ENCODE results near the gene POLE3.
A peak's percentile ranks its signal among the peaks of the same experiment; 100 is the strongest.
"Not testable (repeated sequence)": the region's sequence is repeated elsewhere in the genome, so short reads cannot be mapped to it uniquely, and the experiment has no call there.

POLE3 gene

GRCh38 chr9:113410207-113410864, at the start of gene POLE3, which contains the start of gene C9orf43:
POLE3 (minus strand) TSS chr9:113410675; CDS start chr9:113410293, 382 bp downstream.
C9orf43 (plus strand) TSS chr9:113410747; CDS start chr9:113413494, 2,747 bp downstream.
- peak; percentile 93 to 95 for DNase-seq (ENCODE audit: extremely low read depth in 1 of 2, low read depth in 1 of 2)

- DNase-seq (ENCODE audit: extremely low read depth in 1 of 2, low read depth in 1 of 2) = no peak
Observed at GRCh38 chr9:113456235-113456634, 45.8 kb upstream of the POLE3 start.

DNA sequence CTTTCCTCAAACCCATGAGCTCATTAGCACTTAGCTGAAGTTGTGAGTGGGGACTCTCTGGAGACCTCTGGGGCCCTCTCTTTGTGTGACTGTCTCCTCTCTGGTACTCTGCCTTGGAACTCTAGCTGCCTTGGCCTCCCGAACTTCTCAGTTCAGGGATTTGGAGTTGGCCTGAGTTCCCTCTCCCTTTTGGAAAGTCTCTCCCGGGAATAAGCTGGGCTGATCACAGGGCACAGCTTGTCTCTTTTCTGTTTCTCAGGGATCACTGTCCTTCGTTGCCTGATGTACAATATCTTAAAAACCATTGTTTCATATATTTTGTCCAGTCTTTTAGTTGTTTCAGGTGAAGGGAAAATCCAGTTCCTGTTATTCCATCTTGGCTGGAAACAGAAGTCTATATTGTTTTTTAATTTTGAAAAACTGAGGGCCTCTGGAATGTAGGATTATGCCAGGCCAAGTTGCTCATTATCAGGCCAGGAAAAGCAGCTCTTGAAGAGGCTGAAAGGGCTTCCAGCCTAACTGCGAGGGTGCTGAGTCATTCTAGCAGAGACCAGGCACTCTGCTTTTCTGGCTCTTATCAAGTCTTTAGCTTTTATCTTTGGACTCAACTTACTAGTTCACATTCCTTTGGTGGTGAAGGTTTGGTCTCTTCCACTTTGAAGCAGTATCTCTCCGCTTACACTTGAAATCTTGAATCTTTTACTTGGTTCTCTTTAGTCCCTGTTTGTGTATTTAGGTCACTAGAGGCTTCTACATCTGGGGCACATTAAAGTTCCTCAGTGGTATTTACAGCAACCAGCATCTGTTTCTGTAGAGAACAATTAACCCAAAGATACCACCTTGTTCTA, 44.7 kb upstream of the POLE3 start:
- no peak for DNase-seq (ENCODE audit: extremely low read depth in 1 of 2, low read depth in 1 of 2)

DNA sequence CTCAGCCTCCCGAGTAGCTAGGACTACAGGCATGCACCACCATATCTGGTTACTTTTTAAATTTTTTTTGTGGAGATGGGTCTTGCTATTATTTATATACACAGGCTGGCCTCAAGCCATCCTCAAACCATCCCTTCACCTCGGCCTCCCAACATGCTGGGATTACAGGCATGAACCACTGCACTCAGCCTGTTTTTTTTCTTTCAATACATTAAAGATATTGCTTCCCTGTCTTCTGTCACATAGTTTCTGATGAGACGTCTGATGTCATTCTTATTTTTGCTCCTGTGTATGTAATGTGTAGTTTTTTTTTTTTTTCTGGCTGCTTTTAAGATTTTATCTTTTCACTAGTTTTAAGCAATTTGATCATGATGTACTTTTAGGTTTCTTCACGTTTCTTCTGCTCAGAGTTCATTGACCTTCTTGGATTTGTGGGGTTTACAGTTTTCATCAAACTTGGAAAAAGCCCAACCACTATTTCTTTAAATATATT, 41.7 kb upstream of the POLE3 start:
- no peak for DNase-seq (ENCODE audit: extremely low read depth in 1 of 2, low read depth in 1 of 2)

DNA sequence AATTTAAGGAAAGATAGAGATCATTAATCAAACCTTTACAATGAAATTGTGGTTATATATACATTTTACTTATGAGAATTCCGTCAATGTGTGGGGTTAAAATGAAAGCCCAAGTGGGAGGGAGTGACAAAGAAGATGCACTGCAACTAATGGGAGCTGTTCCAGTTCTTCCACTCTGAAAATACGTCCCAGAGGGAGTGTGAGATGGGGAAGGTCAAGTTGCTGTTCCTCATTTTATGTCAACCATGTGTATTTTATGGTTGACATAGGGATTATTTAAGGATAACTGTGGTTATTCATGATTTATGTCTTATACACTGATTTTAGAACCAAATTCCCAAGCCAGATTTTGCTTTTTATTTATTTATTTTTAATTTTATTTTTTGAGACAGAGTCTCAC, 38.9 kb upstream of the POLE3 start:
- no peak for DNase-seq (ENCODE audit: extremely low read depth in 1 of 2, low read depth in 1 of 2)

DNA sequence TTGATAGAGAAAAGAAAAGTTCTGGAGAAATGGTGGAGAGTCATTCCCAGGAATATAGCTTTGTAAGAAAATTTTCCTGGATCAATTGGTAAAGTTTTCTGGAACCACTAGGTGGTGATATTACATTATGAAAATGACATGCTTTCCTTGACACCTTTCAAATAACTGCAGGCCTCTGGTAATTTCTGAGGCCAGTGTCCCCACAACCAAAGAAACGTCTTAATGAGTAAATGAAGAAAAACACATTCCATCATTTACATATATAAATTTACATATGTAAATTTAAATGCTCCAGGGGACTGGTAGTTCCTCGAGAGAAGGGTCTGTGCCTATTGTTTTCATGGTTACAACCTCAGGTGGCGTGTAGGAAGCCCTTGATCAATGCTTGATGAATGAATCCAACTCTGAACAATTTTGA, 35.9 kb upstream of the POLE3 start:
- DNase-seq (ENCODE audit: extremely low read depth in 1 of 2, low read depth in 1 of 2) = no peak

DNA sequence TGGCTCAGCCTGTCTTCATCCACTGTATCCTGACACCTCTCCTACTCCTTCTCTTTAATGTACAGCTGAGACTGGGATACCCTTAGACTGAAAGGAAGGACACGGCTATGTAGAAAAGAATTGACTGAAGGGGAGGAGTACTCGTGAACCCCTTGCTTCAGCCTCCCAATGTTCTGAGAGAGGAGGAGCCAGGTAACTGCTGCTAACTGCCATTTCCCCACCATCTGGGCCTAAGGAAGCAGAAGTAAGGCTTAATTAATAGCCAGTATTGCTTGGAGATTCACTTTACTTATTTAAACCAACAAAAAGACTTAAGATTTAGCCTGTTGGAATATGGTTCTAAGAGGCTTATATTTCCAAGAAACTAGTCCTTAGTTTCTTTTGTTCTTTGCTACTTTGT, 34.3 kb upstream of the POLE3 start:
- no peak for DNase-seq (ENCODE audit: extremely low read depth in 1 of 2, low read depth in 1 of 2)

DNA sequence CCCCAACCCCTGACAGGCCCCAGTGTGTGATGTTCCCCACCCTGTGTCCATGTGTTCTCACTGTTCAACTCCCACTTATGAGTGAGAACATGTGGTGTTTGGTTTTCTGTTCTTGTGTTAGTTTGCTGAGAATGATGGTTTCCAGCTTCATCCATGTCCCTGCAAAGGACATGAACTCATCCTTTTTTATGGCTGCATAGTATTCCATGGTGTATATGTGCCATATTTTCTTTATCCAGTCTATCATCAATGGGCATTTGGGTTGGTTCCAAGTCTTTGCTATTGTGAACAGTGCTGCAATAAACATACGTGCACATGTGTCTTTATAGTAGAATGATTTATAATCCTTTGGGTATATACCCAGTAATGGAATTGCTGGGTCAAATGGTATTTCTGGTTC, 27.2 kb upstream of the POLE3 start:
- DNase-seq (ENCODE audit: extremely low read depth in 1 of 2, low read depth in 1 of 2) = not testable (repeated sequence)

GRCh38 chr9:113436728-113437515, 26.4 kb upstream of the POLE3 start:
- DNase-seq (ENCODE audit: extremely low read depth in 1 of 2, low read depth in 1 of 2) = no peak

- DNase-seq (ENCODE audit: extremely low read depth in 1 of 2, low read depth in 1 of 2) = no peak
Observed at GRCh38 chr9:113431191-113431590, 20.7 kb upstream of the POLE3 start.

DNA sequence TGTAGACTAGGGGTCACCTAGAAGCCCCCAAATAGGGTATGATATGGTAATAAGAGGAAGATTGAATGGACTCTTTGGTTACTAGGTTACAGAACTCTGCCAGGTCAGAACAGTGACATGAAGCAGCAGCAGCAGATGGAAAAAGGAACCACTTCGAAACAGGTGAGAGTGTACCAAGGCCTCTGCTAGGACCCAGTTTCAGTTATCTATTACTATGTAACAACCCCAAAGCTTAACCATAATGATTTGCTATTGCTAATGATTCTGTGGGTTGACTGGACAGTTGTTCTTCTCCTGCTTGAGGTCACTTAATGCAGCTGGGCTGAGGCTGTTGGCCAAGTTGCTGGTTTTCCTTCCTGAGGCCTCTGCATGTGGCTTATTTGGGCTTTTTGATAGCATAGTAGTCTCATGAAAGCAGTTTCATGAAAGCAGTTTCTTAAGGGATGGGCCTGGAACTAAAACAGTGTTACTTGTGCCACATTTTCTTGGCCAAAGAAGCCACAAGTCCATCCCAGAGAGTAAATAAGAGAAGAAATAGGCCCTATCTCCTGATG, 17.7 kb upstream of the POLE3 start:
- DNase-seq (ENCODE audit: extremely low read depth in 1 of 2, low read depth in 1 of 2) = no peak

- DNase-seq (ENCODE audit: extremely low read depth in 1 of 2, low read depth in 1 of 2) = no peak
Observed at GRCh38 chr9:113427629-113428028, 17.2 kb upstream of the POLE3 start.

DNA sequence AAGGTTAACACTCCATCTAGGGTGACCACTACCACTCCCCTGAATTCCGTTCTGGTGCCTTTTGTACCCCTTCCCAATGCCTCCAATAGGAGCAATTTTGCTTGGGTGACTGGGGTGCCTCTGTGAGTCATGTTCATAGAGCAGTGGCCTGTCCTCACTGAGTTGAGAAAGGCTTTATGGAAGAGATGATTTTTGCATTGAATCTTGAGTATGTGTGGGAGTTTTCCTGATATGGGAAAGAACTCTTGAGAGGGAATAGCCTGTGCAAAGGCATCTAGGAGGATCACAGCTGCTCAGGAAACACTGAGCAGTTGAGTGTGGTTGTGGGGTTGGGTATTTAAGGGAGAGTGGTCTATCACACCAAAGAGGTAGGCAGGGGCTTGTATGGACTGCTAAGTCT, 16.2 kb upstream of the POLE3 start:
- no peak for DNase-seq (ENCODE audit: extremely low read depth in 1 of 2, low read depth in 1 of 2)

DNA sequence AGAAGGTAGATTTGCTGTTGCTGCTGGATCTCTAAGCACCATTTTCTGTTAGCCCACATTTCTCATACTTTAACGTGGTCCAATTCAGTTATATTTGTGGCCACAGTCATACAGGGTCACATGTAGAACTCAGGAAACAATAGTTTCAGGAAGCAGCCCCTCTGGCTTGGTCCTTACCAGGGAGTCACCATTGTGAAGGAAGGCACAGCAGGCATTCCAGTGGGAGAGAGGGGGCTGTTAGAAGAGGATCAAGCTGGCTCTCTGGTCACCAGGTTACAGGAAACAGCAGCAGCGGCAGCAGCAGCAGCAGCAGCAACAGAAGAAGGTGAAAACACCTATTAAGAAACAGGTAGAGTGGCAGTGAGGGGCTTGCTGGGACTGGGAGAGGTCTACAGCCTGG, 14.6 kb upstream of the POLE3 start:
- no peak for DNase-seq (ENCODE audit: extremely low read depth in 1 of 2, low read depth in 1 of 2)

DNA sequence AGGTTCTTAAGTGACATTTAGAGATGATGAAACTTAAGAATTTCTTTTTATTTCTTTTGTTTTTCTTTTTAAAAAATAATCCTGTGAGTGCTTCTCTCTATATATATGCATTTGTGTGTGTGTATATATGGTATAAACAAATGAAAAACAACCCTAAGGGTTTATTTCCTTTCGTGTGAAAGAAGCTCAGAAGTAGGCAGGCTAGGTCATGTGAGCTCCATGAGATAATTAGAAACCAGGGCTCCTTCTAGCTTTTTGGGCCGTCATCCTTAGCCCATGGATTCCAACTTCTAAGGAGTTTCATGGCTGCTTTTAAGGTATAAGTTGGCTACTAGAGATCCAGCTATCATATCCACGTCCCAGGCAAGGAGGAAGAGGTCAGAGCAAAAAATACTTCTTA, 11.3 kb upstream of the POLE3 start:
- DNase-seq (ENCODE audit: extremely low read depth in 1 of 2, low read depth in 1 of 2) = no peak

DNA sequence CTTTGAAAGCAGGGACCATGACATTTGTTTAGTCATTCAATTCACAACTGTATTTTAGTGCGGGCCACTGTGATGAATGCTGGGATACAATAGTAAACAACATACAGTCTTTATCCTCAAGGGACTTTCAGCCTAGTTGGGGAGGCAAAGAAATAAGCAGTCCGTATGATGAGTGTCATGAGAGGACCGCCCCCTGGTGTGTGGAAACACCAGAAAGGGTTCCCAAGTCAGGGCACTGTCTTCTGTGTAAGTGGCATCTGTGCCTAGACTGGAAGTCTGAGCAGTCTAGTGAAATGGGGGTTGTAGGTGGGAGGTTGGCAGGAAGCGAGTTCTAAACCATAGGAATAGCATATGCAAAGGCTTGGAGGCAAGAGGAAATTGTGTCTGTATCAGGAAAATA, 6.9 kb upstream of the POLE3 start:
- DNase-seq (ENCODE audit: extremely low read depth in 1 of 2, low read depth in 1 of 2) = no peak

DNA sequence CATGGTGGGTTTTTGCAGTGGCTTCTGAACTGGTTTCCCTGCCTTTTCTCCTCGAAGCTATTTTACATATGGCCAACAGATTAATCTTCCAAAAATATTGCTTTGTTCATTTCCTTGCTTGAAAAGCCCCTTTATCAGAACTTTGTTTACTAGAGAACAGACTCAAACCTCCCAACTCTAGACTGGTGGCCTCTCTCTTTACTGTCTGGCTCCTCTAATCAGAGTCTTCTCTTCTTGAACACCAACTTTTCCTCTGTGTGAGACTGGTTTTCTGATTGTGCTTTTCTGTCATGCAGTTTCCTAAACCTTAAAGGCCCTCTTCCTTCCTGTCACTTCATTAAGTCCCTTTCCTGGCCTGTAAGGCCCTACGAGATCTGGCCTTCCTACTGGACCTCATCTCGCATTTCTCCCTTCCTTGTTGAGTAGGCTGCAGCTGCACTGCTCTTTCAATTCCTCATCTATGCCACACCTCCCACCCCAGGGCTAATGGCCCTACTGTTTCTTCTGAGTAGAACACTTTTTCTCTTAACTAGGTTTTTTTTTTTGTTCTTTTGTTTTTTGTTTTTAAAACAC, 5.8 kb upstream of the POLE3 start:
- no peak for DNase-seq (ENCODE audit: extremely low read depth in 1 of 2, low read depth in 1 of 2)

- no peak for DNase-seq (ENCODE audit: extremely low read depth in 1 of 2, low read depth in 1 of 2)
Observed at GRCh38 chr9:113409883-113410206, 630 bp downstream of the POLE3 start.

- no peak for DNase-seq (ENCODE audit: extremely low read depth in 1 of 2, low read depth in 1 of 2)
Observed at GRCh38 chr9:113409481-113409880, 994 bp downstream of the POLE3 start.

DNA sequence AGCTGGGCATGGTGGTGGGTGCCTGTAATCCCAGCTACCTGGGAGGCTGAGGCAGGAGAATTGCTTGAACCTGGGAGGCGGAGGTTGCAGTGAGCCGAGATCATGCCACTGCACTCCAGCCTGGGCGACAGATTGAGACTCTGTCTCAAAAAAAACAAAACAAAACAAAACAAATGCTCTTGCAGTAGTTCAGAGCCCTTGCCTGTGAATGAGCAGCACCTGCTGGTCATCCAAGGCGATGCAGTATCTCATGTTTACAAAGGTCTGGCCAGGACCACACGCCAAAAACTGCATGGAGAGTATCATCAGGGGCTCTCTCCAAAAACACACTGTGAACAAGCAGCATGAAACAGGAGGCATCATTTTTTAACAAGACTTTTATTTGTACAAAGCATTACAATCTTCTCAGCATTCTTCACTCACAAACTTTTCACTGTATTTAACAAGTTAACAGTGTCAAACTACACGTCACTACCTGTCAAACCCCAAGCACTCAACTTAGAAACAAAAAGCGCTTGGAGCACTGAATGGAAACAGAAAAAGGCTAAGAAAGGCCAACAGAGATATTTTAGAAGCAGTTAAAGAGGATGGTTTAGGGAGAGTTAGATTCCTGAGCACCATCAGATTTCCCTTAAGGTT, 3.5 kb downstream of the POLE3 start:
- DNase-seq (ENCODE audit: extremely low read depth in 1 of 2, low read depth in 1 of 2) = peak in 1 of 2 donors; percentile 26
